ENCODE results near the gene ADAMTS13. TPM values are rescaled to one million over a fixed set of nuclear protein-coding genes. Genes with fewer than 3 reads are reported as not detected.

Gene ADAMTS13
- total RNA-seq, 4 donors from 2014 or later = 1.8 to 4.9 (median 3.8) TPM; not detected in 1

DNA sequence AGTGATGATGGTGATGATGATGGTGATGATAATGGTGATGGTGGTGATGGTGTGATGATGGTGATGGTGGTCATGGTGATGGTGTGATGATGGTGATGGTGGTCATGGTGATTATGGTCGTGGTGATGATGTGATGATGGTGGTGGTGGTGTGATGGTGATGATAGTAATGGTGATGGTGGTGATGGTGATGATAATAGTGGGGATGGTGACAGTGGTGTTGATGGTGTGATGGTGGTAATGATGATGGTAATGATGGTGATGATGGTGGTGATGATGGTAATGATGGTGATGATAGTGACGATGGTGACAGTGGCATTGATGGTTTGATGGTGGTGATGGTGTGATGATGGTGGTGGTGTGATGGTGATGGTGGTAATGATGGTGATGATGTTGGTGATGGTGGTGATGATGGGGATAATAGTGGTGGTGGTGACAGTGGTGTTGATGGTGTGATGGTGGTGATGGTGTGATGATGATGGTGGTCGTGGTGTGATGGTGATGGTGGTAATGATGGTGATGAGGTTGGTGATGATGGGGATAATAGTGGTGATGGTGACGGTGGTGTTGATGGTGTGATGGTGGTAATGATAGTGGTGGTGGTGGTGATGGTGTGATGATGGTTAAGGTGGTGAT lies 39.5 kb upstream of the ADAMTS13 start:
- Histone ChIP-seq H3K27ac (no peak overlapping the region), H3K9me3 (no peaks in the 10 kb centered on the region), H3K4me3 (no peak overlapping the region), H3K4me1 (no peaks in the 10 kb centered on the region), H3K27me3 (no peaks in the 10 kb centered on the region), H3K36me3 (no peaks in the 10 kb centered on the region)
- intact Hi-C loops (cut with DNase I; ENCODE audit: low total_unique reads) = no loop called here
- TF ChIP-seq, protein P1, sequence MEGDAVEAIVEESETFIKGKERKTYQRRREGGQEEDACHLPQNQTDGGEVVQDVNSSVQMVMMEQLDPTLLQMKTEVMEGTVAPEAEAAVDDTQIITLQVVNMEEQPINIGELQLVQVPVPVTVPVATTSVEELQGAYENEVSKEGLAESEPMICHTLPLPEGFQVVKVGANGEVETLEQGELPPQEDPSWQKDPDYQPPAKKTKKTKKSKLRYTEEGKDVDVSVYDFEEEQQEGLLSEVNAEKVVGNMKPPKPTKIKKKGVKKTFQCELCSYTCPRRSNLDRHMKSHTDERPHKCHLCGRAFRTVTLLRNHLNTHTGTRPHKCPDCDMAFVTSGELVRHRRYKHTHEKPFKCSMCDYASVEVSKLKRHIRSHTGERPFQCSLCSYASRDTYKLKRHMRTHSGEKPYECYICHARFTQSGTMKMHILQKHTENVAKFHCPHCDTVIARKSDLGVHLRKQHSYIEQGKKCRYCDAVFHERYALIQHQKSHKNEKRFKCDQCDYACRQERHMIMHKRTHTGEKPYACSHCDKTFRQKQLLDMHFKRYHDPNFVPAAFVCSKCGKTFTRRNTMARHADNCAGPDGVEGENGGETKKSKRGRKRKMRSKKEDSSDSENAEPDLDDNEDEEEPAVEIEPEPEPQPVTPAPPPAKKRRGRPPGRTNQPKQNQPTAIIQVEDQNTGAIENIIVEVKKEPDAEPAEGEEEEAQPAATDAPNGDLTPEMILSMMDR (IDR thresholded peaks at IDR 0.05) = no peak
- no peak for TF ChIP-seq POLR2A (IDR thresholded peaks at IDR 0.05)
- DNase-seq = no peak

DNA sequence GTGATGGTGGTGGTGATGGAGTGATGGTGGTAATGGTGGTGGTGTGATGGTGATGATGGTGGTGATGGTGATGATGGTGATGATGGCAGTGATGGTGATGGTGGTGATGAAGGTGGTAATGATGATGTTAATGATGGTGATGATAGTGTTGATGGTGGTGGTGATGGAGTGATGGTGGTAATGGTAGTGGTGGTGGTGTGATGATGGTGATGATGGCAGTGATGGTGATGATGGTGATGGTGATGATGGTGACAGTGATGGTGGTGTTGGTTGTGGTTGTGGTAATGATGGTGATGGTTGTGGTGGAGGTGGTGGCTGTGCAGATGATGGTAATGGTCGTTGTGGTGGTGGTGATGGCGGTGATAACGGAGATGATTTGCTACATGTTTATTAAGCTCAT lies 38.7 kb upstream of the ADAMTS13 start:
- H3K27ac ChIP-seq = no peak overlapping the region
- no peak for DNase-seq
- H3K4me3 ChIP-seq = no peak overlapping the region
- H3K4me1 ChIP-seq = no peaks in the 10 kb centered on the region
- TF ChIP-seq, protein P1 (IDR thresholded peaks at IDR 0.05) = no peak
- TF ChIP-seq POLR2A (IDR thresholded peaks at IDR 0.05) = no peak
- no peaks in the 10 kb centered on the region for H3K27me3 ChIP-seq
- no peaks in the 10 kb centered on the region for H3K36me3 ChIP-seq
- H3K9me3 ChIP-seq = no peaks in the 10 kb centered on the region
- intact Hi-C loops (cut with DNase I; ENCODE audit: low total_unique reads) = no loop called here

DNA sequence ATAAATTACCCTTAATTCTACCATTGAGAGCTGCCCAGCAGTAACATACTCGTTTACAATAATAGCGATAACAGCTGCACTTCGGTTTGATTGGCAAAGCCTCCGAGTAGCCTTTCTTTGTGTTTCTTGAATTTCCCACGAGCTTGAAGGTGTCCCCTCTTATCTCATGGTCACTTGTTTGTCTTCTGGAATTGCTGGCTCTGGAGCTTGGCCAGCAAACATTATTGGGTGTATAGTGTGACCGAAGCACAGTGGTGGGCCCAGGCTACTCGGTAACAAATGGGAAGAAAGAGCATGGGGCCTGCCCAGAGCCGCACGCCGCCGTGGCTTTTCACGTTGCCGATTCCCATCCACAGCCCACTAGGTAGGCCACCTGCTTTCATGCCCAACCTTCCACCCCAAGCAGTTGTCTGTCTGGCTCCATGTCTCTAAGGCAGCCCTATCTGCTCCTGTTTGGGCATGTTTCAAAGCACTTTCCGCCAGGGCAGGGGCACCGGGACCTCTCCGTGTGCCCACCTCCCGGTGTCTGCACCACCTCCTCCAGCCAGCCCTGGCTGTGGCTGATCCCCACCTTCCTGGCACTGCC lies 37.3 kb upstream of the ADAMTS13 start:
- no peak for TF ChIP-seq POLR2A (IDR thresholded peaks at IDR 0.05)
- TF ChIP-seq, protein P1 (IDR thresholded peaks at IDR 0.05) = no peak
- Histone ChIP-seq H3K27ac (no peak overlapping the region), H3K36me3 (no peaks in the 10 kb centered on the region), H3K4me1 (no peaks in the 10 kb centered on the region), H3K4me3 (no peak overlapping the region), H3K27me3 (no peaks in the 10 kb centered on the region), H3K9me3 (no peaks in the 10 kb centered on the region)
- intact Hi-C loops (cut with DNase I; ENCODE audit: low total_unique reads) = no loop called here
- DNase-seq = no peak

DNA sequence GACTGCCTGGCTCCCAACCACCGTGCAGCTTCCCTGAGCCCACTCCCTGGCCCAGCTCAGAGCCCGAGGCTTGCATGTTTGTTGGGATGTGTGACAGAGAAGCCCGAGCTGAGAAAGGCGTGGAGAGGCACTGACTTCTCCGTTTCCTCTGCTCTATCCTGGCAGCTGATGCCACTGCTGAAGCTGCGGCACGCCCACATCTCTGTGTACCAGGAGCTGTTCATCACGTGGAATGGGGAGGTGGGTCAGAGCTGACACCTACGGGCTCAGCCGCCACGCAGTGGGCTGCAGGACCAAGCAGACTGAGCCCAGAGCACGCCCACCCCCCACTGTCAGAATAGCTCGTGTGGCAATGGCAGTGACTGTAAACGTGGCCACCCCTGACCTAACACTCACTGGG lies 36.7 kb upstream of the ADAMTS13 start:
- TF ChIP-seq, protein P1 (IDR thresholded peaks at IDR 0.05) = no peak
- TF ChIP-seq POLR2A (IDR thresholded peaks at IDR 0.05) = no peak
- no peak for DNase-seq
- intact Hi-C loops (cut with DNase I; ENCODE audit: low total_unique reads) = no loop called here
- Histone ChIP-seq H3K4me3 (no peak overlapping the region), H3K4me1 (no peaks in the 10 kb centered on the region), H3K27me3 (no peaks in the 10 kb centered on the region), H3K27ac (no peak overlapping the region), H3K9me3 (no peaks in the 10 kb centered on the region), H3K36me3 (no peaks in the 10 kb centered on the region)

DNA sequence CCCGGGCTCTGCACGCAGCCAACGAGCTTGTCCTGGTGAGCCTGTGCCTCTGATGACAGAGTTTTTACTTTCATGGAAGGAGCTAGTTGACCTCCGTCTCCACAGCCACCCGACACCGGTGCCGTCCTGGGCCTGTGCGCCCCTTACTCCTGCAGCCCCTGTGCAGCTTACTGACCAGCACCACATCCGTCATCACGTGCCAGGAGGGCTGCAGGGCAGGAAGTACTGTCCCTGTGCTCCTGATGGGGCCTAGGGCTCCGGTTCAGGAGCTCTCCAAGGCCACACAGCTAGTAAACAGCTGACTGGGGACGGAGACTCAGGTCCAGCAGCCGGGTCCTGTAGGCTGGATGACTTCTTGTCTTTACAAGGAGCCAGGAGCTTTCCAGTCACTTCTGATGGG lies 35.8 kb upstream of the ADAMTS13 start:
- no peaks in the 10 kb centered on the region for H3K36me3 ChIP-seq
- H3K4me1 ChIP-seq = no peaks in the 10 kb centered on the region
- no peak overlapping the region for H3K27ac ChIP-seq
- H3K4me3 ChIP-seq = no peak overlapping the region
- H3K27me3 ChIP-seq = no peaks in the 10 kb centered on the region
- TF ChIP-seq, protein P1 (IDR thresholded peaks at IDR 0.05) = no peak
- no peak for TF ChIP-seq POLR2A (IDR thresholded peaks at IDR 0.05)
- intact Hi-C loops (cut with DNase I; ENCODE audit: low total_unique reads) = no loop called here
- no peak for DNase-seq
- H3K9me3 ChIP-seq = no peaks in the 10 kb centered on the region
